GM12864 (cell line): ENCODE data around the gene DUSP8.

Experiments
- DNase-seq: peaks from one replicate; pipeline ENCODE4 v3.0.0-alpha.2; 2011; ENCODE audit warnings: low read depth
- H3K4me3 ChIP-seq: 2 replicates; pipeline ENCODE4 v1.5.1; 2011; ENCODE audit warnings: mild to moderate bottlenecking, low read depth, low read length, control low read depth
- CTCF ChIP-seq: IDR thresholded peaks from 2 replicates; pipeline ENCODE4 v1.5.1; 2011; ENCODE audit warnings: low read depth, mild to moderate bottlenecking, moderate library complexity, low read length, control low read depth, inconsistent platforms; ENCODE audit errors: missing control alignments

DUSP8 gene

DNA sequence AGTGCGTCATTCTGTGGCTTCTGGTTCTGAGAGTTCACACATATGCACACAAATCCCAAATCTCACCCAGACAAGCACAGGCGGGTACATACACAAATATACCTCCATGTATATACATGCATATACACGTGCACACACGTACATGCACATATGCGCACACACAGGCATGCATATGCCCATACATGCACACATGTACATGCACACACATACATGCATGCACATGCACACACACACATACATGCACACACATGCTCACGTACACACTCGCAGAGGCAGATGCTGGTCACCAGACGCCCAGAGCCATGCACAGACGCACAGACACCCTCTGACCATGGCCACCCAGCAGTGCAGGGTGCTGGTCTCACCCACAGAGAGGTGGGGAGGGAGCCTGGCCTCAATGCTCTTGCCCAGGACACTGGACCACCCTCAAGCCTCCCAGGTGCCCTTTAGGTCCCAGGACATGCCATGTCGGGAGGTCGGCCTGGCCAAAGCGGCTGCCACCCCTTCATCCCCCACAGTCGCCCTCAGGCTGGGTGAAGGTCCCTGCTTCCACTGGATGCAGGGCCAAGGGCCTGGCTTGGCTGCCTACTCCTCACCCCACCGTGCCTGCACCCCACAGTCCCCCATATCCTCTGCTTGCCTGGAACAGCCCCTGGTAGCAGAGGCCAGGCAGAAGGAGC, 9.5 kb downstream of the DUSP8 start:
- DNase-seq: no peak
- no peak for TF ChIP-seq CTCF
- no peak overlapping the region for H3K4me3 ChIP-seq

GRCh38 chr11:1561955-1562354, 10.1 kb downstream of the DUSP8 start:
- no peak overlapping the region for H3K4me3 ChIP-seq
- DNase-seq: no peak
- TF ChIP-seq CTCF: no peak

- no peak overlapping the region for H3K4me3 ChIP-seq
- no peak for TF ChIP-seq CTCF
- DNase-seq: no peak
Observed at GRCh38 chr11:1561266-1561665, 10.8 kb downstream of the DUSP8 start.

GRCh38 chr11:1560649-1561251, 11.3 kb downstream of the DUSP8 start:
- no peak for DNase-seq
- TF ChIP-seq CTCF: no peak
- H3K4me3 ChIP-seq: no peak overlapping the region

GRCh38 chr11:1560002-1560648, 11.9 kb downstream of the DUSP8 start:
- TF ChIP-seq CTCF: no peak
- H3K4me3 ChIP-seq: no peak overlapping the region
- no peak for DNase-seq

DNA sequence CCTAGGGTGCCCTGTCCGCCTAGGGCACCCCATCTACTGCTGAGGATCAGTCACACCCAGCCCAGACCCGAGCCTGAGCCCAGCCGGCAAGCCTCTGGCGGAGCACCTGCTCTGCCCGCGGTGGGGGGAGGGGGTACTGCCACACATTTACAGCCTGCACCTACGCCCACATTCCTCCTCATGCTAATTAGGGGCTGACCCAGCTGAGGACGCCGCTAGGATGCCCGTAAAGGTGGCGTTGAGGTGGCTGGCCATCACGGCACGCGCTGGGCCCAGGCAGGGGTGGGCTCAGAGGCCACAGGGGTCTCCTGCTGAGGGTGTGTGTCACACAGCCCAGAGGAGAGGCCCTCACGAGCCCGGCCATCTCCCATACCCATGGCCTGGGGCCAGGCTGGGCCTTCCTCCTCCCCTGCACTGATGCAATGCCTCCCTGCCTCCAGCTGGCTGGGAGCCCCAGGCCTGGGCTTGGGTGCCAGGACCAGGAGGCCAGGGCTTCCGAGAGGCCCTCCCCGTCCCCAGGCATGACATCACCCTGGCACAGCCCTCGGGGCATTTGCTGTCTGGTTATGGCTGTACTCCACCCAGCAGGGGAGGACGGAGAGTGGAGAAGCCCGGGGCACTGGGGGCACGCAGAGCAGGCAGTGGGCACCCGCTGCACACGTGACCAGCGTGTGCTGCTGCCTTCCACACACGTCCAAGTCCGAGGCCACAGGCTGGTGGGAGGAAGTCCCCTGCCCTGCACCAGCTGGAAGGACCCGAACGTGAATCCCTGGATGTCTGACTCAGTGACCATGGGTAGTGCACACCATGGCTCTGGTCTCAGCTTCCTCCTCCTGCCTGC, 12.7 kb downstream of the DUSP8 start:
- no peak for DNase-seq

More for the DNA sequence above, 12.7 kb downstream of the DUSP8 start:
- no peak for TF ChIP-seq CTCF
- no peak overlapping the region for H3K4me3 ChIP-seq
